ENCODE data around the gene CORO1C.

DNA sequence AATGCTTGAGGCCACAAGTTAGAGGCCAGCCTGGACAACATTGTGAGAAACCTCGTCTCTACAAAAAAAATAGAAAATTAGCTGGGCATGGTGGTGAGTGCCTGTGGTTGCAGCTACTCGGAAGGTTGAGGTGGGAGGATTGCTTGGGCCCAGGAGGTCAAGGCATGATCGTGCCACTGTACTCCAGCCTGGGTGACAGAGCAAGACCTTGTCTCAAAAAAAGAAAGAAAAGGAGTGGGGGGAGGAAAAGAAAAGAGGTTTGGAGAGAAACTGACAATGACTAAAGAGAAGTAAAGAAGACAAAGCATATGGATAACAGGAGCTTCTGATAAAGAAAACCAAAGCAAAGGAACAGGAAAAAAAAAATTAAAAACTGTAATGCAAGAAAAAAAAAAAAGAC, 60.2 kb downstream of the CORO1C start:
- TF ChIP-seq, protein P1, sequence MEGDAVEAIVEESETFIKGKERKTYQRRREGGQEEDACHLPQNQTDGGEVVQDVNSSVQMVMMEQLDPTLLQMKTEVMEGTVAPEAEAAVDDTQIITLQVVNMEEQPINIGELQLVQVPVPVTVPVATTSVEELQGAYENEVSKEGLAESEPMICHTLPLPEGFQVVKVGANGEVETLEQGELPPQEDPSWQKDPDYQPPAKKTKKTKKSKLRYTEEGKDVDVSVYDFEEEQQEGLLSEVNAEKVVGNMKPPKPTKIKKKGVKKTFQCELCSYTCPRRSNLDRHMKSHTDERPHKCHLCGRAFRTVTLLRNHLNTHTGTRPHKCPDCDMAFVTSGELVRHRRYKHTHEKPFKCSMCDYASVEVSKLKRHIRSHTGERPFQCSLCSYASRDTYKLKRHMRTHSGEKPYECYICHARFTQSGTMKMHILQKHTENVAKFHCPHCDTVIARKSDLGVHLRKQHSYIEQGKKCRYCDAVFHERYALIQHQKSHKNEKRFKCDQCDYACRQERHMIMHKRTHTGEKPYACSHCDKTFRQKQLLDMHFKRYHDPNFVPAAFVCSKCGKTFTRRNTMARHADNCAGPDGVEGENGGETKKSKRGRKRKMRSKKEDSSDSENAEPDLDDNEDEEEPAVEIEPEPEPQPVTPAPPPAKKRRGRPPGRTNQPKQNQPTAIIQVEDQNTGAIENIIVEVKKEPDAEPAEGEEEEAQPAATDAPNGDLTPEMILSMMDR (IDR thresholded peaks at IDR 0.05), result no peak
- TF ChIP-seq POLR2A (IDR thresholded peaks at IDR 0.05), result no peak

Measured in right lobe of liver (tissue), 4 donors.